Astrocyte (in vitro differentiated cells and primary cell): ENCODE data around the gene STIM1.

Experiments used
- CTCF ChIP-seq: IDR thresholded peaks from 2 replicates; pipeline ENCODE4 v1.5.1; 2011; ENCODE audit warnings: low read depth, mild to moderate bottlenecking, inconsistent platforms, low read length, moderate library complexity; ENCODE audit not compliant: insufficient read depth
- EZH2 ChIP-seq: IDR thresholded peaks from 2 replicates; pipeline ENCODE4 v1.6.1; 2012; ENCODE audit warnings: mild to moderate bottlenecking, low read length, inconsistent platforms; ENCODE audit not compliant: insufficient read depth

GRCh38 chr11:4041731-4042391 lies 186.4 kb downstream of the STIM1 start:
- TF ChIP-seq CTCF (no peak), EZH2 (no peak)
